HG03139 (cell line): Measurements from ENCODE around the gene AURKA.
"Not testable (repeated sequence)": the region's sequence is repeated elsewhere in the genome, so short reads cannot be mapped to it uniquely, and the experiment has no call there.

Experiments
- ATAC-seq: cut with Tn5 transposase; IDR thresholded peaks from one replicate; pipeline ENCODE4 v1.9.1; 2021; ENCODE audit not compliant: unreplicated experiment

AURKA gene

DNA sequence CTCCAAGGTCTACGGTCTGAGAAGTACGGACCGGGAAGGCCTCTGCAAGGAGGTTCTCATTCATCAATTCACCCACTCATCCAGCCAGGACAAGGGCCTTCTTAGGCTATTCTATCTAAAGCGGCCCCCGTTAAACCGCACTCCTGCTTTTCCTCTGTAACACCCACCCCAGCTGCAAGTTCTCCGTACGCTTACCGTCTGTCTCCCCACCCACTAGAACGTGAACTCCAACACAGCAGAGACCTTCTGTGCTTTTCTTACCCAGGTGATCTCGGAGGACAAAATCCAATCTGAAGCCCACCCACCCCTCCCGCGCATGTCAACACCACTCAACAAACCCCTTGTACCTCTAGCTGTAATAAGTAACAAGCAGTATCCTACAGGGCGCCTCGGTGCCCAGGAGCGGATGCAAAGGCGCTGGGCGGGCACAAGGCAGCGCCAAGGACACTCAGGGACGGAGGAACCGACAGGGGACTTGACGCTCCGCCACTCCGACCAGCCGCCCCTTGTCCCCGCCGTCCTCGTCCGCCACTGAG is 351 bp downstream of the AURKA start:
- ATAC-seq = peak; percentile 29

DNA sequence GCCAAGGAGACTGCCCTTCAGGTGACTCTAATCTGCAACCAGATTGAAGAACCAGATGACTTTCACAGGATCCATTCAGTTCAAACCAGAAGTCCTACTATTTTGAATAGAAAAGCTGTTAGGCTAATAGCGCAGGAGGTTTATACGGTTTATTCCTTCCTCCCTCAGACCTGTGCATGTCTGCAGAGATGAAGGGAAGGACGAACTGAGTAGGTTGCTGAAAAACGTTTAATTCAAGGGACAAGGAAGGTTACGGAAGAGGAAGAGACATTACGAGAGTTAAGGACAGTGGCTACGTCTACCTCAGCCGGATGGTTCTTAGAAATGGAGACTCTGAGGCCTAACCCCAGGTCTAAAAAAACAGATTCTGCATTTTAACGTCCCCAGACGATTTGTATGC is 978 bp downstream of the AURKA start:
- no peak for ATAC-seq

DNA sequence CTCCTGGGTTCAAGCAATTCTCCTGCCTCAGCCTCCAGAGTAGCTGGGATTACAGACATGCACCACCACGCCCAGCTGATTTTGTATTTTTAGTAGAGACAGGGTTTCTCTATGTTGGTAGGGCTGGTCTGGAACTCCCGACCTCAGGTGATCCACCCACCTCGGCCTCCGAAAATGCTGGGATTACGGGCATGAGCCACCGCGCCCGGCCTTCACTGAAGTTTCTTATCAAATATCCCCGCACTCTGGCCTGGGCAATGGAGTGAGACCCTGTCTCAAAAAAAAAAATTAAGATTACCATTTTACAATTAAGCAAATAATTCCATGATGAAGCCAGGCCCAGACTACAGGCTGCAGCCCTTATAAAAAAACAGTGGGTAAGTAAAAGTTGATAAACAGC is 1.6 kb downstream of the AURKA start:
- ATAC-seq = not testable (repeated sequence)

DNA sequence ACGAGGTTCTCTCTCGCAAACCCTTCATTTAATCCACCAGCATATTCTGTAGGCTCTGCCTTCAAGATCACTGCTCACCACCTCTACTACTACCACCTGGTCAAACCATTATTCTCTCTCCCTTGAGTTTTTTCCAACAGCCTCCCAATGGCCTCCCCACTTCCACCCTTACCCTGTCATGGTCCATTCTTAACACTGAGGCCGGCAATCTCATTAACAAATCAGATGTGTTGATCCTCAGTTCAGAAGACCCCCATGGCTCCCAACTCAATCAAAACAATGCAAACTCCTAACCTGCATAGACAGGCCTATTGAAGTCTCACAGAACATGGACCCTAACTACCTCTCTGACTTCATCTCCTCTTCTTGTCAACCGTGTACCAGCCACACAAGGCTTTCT is 2.2 kb downstream of the AURKA start:
- no peak for ATAC-seq

DNA sequence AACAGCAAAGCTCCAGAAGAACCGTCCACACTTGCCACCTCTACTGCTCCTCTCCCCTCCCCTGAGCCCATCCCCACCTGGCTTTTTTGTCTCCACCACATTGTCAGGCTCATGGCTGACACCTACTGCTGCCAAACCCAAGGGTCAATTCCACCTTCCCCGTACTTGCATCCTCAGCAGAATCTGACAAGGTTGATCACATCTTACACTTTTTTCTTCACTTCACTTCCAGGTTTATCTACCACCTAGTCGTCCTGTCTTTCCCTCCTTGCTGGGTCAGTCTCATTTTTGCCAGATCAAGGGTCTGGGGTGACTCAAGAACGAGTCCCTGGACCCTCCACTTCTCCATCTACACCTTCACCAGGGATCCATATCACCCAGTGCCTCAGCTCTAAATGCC is 3.1 kb downstream of the AURKA start:
- ATAC-seq = no peak

DNA sequence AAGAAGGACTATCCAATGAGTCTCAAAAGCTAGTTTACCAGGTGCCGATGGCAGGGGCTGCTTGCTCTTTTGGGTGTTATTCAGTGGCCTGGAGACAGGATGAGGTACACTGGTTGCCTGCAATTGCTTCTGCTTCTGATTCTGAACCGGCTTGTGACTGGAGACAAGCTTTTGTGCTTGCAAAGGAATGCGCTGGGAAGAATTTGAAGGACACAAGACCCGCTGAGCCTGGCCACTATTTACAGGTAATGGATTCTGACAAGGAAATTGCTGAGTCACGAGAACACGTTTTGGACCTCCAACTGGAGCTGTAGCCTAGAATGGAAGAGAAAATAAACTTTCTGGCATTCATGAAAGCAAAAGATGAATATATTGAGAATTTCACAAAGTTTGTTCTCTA is 5.8 kb downstream of the AURKA start:
- ATAC-seq = no peak

DNA sequence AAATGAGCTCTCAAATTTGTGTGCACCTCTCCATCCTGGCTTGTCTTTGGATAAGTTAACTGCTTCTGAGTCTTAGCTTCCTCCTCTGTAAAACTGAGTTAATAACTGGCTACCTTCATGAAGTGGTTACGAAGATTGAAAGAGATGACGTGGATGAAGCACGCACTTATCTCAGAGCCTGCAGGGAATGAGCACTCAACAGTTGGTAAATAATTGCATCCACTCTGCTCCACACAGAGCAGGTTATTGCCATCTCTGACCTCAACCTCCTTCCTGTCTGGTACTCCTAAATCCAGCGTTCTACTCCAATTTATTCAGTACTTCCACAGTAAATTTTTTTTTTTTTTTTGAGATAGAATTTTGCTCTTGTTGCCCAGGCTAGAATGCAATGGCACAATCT is 6.9 kb downstream of the AURKA start:
- no peak for ATAC-seq

DNA sequence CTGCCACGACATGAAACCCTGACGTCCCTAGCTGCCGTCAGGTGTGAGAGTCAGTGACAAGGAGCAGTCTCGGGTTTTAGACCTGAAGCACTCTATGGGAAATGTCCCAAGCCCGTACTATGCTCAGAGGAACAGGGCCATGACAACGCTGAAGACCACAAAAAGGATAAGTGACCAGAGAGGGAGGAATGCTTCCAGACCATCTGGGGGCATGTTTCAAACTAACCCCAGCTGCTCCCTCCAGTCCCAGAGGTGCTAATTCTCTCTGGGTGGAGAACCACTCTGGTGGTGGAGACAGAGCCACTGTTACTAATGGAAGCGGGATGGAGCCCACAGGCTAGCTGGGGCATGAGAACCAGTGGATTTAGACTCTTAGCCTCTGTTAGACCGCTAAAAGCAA is 8.7 kb downstream of the AURKA start:
- no peak for ATAC-seq

DNA sequence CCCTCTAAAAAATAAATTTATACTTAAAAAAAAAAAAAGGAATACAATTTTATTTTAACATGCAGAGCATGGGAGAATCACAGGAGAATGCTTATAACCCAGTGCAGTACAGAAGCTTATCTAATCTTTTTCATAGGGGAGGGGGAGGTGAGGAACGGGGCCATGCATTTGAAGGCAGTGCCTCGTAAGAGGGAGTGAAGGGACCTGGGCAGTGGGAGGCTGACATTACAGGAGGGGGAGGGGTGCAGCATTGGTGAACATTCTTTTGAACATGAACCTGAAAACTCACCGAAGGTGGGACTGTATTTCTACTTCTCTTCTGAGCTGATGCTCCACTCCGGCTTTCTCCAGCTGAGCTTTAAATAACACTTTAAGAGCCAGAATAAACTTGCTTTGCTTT is 9.3 kb downstream of the AURKA start:
- ATAC-seq = no peak

DNA sequence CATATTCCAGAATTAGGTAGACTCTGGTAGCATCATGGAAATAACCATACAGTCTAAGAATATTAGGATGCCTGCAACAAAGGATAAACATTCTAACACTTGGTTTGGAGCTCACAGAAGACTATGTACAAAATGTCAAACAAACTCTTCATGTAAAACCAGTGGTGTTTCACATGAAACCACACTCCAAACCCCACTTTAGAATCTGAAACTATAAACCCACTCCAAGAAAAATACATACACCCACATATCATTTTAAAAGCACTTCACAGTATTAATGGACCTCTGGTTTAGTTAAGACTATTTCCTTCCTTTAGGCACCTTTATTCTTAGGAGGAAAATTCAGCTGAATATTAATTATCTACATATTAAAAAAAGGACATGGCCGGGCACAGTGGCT is 10.5 kb downstream of the AURKA start:
- ATAC-seq = no peak

DNA sequence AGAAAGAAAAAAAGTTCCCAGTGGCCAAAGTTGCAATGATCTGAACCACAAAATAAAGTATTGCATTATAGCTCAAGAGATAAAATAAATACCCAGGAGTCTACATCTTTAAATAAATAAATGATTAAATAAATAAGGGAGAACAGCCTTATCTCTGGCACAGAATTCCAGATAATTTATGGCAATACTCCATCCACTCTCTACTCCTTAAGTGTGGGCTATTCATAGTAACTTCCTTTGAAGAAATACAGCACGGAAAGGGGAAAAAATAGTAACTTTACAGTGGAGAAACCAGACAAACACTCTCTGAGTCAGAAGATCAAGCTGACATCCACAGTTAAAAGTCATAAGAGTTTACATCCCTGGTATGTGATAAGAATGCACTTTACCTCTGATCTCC is 11.6 kb downstream of the AURKA start:
- ATAC-seq = no peak

DNA sequence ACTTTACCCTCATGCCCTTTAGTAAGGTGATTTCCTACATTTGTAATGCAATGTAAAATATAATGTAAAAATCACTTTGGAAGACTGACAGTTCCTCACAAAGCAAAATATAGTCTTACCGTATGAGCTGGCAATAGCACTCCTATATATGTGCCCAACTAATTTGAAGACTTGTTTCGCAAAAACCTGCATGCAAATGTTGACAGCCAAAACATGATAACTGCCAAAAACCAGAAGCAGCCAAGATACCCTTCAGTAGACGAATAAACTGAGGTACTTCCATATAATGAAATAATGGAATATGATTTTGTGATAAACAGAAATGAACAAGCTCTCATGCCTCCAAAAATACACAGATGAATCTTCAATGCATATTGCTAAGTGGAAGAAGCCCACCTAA is 13.6 kb downstream of the AURKA start:
- ATAC-seq = no peak

DNA sequence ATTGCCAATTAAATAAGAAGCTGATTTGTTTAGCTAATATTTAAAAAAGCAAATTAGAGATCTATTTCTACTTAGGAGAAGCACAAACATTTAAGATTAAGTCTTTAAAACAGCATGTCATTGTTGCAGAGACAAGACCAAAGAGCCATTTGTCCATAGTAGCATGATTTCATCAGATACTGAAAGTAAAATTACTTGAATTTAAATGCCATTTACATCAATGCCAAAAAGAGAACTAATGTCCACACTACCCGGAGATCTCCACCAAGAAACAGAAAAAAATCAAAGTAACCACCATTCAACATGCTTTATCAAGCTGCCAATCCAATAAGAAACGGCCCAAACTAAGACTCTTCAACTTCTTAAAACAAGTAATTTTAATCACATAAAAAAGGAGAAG is 15.7 kb downstream of the AURKA start:
- ATAC-seq = no peak

DNA sequence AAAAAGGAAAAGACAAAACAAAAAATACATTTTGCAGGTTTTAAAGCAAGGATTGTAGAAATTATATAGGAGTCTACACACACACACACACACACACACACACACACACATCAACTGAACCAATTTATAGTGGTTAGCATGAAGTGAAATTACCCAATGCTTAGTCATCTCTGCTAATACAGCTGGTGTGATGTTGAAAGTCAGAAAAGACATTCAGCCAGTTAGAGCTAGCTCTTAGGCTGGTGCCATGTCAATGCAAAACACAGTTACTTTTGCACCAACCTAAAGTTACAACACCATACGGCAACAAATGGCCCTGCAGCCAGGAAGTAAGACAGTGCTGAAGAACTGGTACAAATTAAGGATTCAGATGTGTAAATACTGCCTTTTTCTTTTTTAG is 18.1 kb downstream of the AURKA start:
- ATAC-seq = no peak

DNA sequence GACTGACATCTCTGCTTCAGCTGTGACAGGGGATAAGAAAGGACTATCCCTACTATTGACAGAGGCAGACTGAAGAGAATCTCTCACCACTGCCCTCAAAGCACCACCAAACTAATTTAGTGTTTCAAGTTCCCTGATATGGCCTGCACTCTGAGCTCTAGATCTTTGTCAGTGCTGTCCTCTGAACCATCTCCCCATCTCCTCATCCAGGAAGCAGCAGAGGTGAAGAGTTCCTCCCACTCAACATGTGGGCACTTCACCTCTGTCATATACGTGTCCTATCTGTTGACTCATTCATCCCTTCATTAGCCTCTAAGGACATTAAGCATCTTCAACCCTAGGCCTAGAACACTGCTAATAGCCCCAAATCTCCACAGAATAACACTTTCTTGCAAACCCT is 19.2 kb downstream of the AURKA start:
- no peak for ATAC-seq

DNA sequence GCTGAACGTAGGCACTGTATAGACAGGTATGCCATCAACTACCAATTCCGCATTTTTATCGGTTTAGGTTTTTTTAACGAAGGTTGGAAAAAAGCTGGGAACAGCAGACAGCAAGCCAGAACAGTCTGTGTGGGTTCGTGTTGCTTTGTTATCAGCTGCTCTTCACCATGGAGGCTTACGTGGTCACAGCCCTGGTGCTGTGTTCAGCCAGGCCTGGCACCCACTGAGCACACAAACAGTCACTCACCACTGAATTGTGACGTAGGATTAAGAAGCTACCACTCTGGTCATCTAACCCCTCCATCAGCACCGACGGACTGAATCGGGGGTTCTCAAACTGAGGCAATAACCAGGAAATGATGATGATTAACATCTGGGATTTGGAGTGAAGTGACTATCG is 20.0 kb downstream of the AURKA start:
- ATAC-seq = no peak

DNA sequence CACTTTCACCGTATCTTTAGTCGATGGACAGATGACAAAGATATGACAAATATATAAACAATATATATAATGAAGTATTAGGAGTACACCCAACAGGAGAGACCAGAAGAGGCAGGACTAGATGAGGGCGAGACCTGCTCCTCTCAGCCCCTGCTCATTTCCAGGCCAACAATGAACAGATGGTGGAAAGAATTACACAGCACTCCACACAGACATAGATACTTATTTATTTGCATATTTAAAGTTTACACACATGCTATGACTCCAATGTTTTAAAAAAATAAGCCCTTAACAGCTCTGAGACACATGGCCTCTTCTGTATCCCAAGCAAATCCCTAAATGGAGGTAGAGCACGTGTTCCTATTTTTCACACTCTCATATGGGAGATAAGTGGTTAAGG is 22.8 kb downstream of the AURKA start:
- ATAC-seq = no peak

DNA sequence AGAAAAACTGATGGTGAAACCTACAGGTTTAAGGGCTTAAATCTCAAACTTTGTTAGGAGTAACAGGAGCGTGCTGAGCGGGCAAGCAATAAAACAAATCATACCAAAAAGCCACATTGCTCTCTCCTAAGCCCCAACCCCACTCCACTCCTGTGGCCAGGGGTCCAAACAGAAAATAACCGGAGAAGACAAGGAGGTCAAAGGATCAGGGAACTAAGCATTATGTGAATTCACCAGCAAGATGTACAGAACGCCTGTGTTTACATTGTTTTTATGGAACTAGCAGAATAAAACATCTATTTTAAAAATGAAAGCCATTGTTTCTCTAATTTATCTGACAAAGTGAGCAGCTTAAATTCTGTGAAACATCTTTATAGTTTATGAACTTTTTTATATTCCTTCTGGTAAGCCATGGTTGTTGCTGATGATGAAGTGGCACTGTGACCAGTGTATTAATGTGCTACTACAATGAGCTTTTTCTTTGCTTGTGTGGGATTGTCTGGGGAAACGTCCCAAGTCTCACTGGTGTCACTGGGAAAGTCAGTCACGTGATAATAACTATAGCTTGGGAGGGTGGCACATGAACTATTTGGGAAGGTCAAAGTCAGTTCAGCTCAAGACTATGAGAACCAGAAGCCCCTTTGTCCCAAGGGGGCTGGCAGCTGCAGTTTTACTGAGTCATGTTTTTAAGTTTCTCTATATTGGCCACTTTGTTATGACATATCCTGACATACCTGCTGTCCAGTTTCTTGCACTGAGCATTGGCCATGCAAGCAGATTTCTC is 23.5 kb downstream of the AURKA start:
- ATAC-seq = no peak

DNA sequence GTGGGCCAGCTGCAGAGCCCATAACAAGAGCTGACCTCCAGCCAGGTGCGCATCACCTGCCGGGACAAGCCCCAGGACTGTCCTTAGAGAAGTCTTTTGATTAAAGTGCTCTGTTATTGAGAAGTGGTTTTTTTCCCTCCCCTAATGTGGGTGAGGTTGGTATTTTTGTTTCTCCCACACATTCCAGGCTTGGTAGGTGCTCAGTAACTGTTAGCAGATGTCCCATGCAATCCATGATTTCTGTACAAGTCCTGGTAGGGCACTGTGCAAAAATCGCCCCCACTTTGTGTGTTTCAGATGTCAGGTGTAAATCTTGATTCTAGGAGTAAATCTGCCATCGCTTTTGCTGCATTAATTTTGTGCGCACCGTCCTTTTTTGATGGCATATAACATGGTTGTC is 28.5 kb downstream of the AURKA start:
- ATAC-seq = no peak

DNA sequence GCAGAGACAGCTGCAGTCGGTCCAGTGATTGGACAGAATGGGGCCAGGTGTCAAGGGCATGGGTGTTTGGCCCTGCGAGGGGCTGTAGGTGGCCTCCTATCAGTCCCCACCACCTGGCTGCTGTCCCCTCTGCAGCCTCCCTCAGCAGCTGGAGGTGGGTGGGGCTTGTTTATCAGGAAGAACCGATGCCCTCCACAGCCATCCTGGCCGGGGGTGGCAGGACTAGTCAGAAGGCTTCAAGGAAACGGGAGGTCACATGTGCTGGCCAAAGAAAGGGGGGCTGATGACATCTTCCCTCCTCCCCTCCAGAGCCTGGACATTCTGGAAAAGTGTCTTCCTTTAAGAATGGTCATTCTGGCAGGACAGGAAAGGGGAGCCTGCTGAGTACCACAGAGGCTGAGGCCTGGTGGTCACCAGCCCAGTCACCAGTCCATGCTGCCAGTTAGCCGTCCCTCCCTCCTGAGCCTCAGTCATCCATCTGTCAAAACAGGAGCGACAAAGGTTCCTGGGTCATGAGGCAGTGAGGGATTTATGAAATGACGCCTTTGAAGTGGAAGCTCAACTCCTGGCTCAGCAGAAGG is 29.1 kb downstream of the AURKA start:
- no peak for ATAC-seq

DNA sequence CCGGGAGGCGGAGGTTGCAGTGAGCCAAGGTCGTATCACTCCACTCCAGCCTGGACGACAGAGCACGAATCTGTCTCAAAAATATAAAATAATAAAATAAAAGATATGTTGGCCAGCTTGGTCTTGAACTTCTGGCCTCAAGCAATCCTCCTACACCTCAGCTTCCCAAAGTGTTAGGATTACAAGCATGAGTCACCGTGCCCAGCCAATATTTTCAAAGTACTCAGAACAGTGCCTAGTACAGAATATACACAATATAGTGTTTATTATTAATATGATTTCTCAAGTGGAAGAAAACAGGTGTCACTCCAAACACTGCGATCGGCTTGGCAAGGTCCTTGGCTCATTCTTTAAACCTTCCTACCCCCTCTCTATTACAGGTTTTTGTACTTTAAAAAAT is 30.1 kb downstream of the AURKA start:
- ATAC-seq = no peak

DNA sequence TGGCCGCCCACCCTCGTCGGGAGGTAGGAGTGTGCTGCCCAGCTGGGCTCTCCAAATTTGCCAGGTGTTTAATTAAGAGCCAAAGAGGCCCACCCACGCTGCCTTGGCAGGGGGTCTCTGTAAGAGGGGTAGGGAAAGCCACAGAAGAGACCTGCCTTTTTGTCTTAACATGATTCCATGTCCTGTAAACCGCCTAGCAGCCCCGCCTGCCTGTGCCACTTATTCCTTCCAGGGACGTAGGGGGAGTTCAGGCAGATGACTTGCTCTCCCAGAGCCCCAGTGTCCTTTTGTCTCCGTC is 31.2 kb downstream of the AURKA start:
- ATAC-seq = no peak
